Measurements from ENCODE around the gene PDGFB.

DNA sequence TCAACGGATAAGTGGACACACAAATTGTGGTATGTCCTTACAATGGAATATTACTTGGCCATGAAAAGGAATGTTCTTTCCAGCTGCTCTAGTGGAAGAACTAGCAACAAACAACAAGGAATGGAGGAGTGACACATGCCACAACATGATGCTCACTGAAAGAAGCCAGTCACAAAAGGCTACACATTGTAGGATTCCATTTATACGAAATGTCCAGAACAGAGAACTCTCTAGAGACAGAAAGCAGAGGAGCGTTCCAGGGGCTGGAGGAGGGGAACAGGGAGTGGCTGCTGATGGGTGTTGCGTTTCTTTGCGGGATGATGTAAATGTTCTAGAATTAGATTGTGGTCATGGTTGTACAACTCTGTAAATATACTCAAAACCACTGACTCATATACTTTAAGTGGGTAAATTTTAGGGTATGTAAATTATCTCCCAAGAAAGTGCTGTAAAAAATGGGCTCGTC is 32.4 kb upstream of the PDGFB start:
- TF ChIP-seq, protein P1, sequence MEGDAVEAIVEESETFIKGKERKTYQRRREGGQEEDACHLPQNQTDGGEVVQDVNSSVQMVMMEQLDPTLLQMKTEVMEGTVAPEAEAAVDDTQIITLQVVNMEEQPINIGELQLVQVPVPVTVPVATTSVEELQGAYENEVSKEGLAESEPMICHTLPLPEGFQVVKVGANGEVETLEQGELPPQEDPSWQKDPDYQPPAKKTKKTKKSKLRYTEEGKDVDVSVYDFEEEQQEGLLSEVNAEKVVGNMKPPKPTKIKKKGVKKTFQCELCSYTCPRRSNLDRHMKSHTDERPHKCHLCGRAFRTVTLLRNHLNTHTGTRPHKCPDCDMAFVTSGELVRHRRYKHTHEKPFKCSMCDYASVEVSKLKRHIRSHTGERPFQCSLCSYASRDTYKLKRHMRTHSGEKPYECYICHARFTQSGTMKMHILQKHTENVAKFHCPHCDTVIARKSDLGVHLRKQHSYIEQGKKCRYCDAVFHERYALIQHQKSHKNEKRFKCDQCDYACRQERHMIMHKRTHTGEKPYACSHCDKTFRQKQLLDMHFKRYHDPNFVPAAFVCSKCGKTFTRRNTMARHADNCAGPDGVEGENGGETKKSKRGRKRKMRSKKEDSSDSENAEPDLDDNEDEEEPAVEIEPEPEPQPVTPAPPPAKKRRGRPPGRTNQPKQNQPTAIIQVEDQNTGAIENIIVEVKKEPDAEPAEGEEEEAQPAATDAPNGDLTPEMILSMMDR (conservative IDR thresholded peaks at IDR 0.05) = no peak
- TF ChIP-seq EZH2 (IDR thresholded peaks at IDR 0.05; ENCODE audit: low read depth) = no peak
